WERI-Rb-1 (cell line): ENCODE data around the gene HCK.

ENCODE experiments used
- DNase-seq: peaks from one replicate; pipeline ENCODE4 v3.0.0-alpha.2; 2020
- H3K27ac ChIP-seq: fragments of 250-450 bp; sonication (Bioruptor Pico); 2 replicates; pipeline ENCODE4 v1.5.1; 2020; ENCODE audit warnings: mild to moderate bottlenecking, moderate library complexity
- H3K27me3 ChIP-seq: fragments of 250-450 bp; sonication (Bioruptor Pico); 2 replicates; pipeline ENCODE4 v1.5.1; 2021; ENCODE audit warnings: mild to moderate bottlenecking, low read depth, moderate library complexity; ENCODE audit not compliant: insufficient read depth, severe bottlenecking
- H3K36me3 ChIP-seq: fragments of 250-450 bp; sonication (Bioruptor Pico); 2 replicates; pipeline ENCODE4 v1.5.1; 2020; ENCODE audit warnings: mild to moderate bottlenecking, moderate library complexity
- H3K4me3 ChIP-seq: 2 replicates; pipeline ENCODE4 v1.5.1; 2011; ENCODE audit warnings: low read depth, mild to moderate bottlenecking, control low read depth, low read length
- H3K9me3 ChIP-seq: fragments of 250-450 bp; sonication (Bioruptor Pico); 2 replicates; pipeline ENCODE4 v1.5.1; 2021; ENCODE audit warnings: mild to moderate bottlenecking, moderate library complexity; ENCODE audit not compliant: severe bottlenecking
- CTCF ChIP-seq: IDR thresholded peaks from 2 replicates; pipeline ENCODE4 v1.5.1; 2011; ENCODE audit warnings: low read depth, mild to moderate bottlenecking, control low read depth, inconsistent platforms, low read length

Gene HCK

GRCh38 chr20:32068174-32068573, 16.1 kb downstream of the HCK start:
- no peak overlapping the region for H3K4me3 ChIP-seq
- H3K9me3 ChIP-seq, result no peaks in the 10 kb centered on the region
- no peak overlapping the region for H3K27ac ChIP-seq
- H3K36me3 ChIP-seq, result no peaks in the 10 kb centered on the region
- DNase-seq, result no peak
- H3K27me3 ChIP-seq, result no peaks in the 10 kb centered on the region
- no peak for TF ChIP-seq CTCF

- no peaks in the 10 kb centered on the region for H3K36me3 ChIP-seq
- no peak overlapping the region for H3K27ac ChIP-seq
- TF ChIP-seq CTCF, result no peak
- H3K4me3 ChIP-seq, result no peak overlapping the region
- no peaks in the 10 kb centered on the region for H3K27me3 ChIP-seq
- H3K9me3 ChIP-seq, result no peaks in the 10 kb centered on the region
- no peak for DNase-seq
Observed at GRCh38 chr20:32069711-32070110, 17.7 kb downstream of the HCK start.

- no peaks in the 10 kb centered on the region for H3K27me3 ChIP-seq
- no peak overlapping the region for H3K27ac ChIP-seq
- H3K36me3 ChIP-seq, result no peaks in the 10 kb centered on the region
- no peak for DNase-seq
- no peaks in the 10 kb centered on the region for H3K9me3 ChIP-seq
- no peak overlapping the region for H3K4me3 ChIP-seq
- no peak for TF ChIP-seq CTCF
Observed at GRCh38 chr20:32070282-32070681, 18.2 kb downstream of the HCK start.

- Histone ChIP-seq H3K4me3 (no peak overlapping the region), H3K27me3 (no peaks in the 10 kb centered on the region), H3K36me3 (no peaks in the 10 kb centered on the region), H3K27ac (no peak overlapping the region), H3K9me3 (no peaks in the 10 kb centered on the region)
- TF ChIP-seq CTCF, result no peak
- DNase-seq, result no peak
Observed at GRCh38 chr20:32070690-32071213, 18.7 kb downstream of the HCK start.

DNA sequence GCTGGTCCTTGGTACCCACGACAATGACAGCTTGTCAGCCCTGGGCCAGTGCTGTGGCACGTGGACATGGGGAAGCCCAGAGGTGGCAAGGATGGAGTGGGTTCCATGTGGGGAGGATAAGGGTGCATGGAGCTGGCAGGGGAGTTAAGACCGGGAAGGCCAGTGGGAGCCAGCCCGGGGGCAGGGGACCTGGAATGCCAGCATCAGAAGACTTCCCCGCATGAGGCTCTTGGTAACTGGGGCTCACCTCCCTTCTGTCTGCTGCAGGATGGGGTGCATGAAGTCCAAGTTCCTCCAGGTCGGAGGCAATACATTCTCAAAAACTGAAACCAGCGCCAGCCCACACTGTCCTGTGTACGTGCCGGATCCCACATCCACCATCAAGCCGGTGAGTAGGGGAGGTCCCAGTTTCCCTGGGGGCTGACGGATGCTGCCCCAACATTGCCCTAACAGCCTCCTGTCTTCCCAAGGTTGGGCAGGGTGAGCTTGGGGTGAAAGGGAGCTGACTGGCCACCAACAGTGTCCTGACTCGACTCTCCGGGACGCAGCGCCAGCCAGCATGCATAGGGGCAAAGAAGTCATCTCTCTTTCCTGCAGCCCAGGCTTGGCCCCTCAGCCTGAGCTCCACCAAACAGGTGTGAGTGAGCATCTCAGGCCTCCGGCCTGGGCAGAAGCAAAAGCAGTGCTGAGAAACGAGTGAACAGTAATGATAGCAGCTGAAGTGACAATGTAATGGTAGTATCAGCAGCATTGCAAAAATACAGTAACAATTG, 19.5 kb downstream of the HCK start:
- Histone ChIP-seq H3K27ac (no peak overlapping the region), H3K4me3 (no peak overlapping the region), H3K36me3 (no peaks in the 10 kb centered on the region), H3K27me3 (no peaks in the 10 kb centered on the region), H3K9me3 (no peaks in the 10 kb centered on the region)
- DNase-seq, result no peak
- TF ChIP-seq CTCF, result no peak

GRCh38 chr20:32072168-32072750, 20.2 kb downstream of the HCK start:
- Histone ChIP-seq H3K27ac (no peak overlapping the region), H3K4me3 (no peak overlapping the region), H3K36me3 (no peaks in the 10 kb centered on the region), H3K9me3 (no peaks in the 10 kb centered on the region), H3K27me3 (no peaks in the 10 kb centered on the region)
- no peak for TF ChIP-seq CTCF
- DNase-seq, result no peak
